Thoracic aorta (tissue), 2 donors: ENCODE measurements around the gene TMEM255A. TPM values are rescaled to one million over a fixed set of nuclear protein-coding genes. Genes with fewer than 3 reads are reported as not detected.

ENCODE experiments used
- ATAC-seq: fragments of 150-250 bp; one replicate; pipeline ENCODE4 v1.8.0; 2017; ENCODE audit warnings: low read depth; ENCODE audit not compliant: insufficient number of reproducible peaks, low FRiP score
- DNase-seq: peaks from one replicate; pipeline ENCODE4 v3.0.0-alpha.2; 2020; ENCODE audit warnings: low spot score
- H3K27ac ChIP-seq, 2 donors: fragments of 200-600 bp; sonication (generic); 1 replicate in 1 of 2; 2 replicates in 1 of 2; pipeline ENCODE4 v1.5.1; 2016; ENCODE audit warnings: mild to moderate bottlenecking in 2 of 2, moderate library complexity in 2 of 2
- H3K27me3 ChIP-seq: fragments of 200-600 bp; sonication (generic); replicated peaks from 2 replicates; pipeline ENCODE4 v1.6.0; 2016; ENCODE audit warnings: mild to moderate bottlenecking; ENCODE audit not compliant: insufficient read depth
- H3K36me3 ChIP-seq: fragments of 200-600 bp; sonication (generic); one replicate; pipeline ENCODE4 v1.5.1; 2016
- H3K4me1 ChIP-seq, 2 donors: fragments of 200-600 bp; sonication (generic); 1 replicate in 1 of 2; 2 replicates in 1 of 2; pipeline versions ENCODE4 v1.5.1 to v1.6.0; 2016; ENCODE audit warnings: low read depth in 2 of 2, mild to moderate bottlenecking in 1 of 2; ENCODE audit not compliant: control insufficient read depth in 1 of 2
- H3K4me3 ChIP-seq: fragments of 200-600 bp; sonication (generic); 2 replicates; pipeline ENCODE4 v1.5.1; 2016; ENCODE audit warnings: mild to moderate bottlenecking
- H3K9me3 ChIP-seq: fragments of 200-600 bp; sonication (generic); 2 replicates; pipeline ENCODE4 v1.5.1; 2016
- total RNA-seq, 2 donors: library from RNA; depleted of rRNA; stranded (reverse); fragments of >200 nt; gene quantifications; one replicate each; pipeline versions ENCODE4 v1.1.0 to v1.2.3, GENCODE V29; 2016
- TF ChIP-seq, protein P1 (sequence below): fragments of 200-600 bp; sonication (generic); IDR thresholded peaks from one replicate; pipeline ENCODE4 v1.5.1; 2019; ENCODE audit warnings: antibody characterized with exemption

The TMEM255A gene
- total RNA-seq, 2 donors from 2014 or later, result 1.1 TPM

- DNase-seq (no peak), ATAC-seq (no peak)
- Histone ChIP-seq H3K27me3 (no peaks in the 10 kb centered on the region), H3K9me3 (no peaks in the 10 kb centered on the region), H3K4me1 (peaks cover 0 to 6% of the 10 kb centered on the region in 2 donors), H3K4me3 (no peak overlapping the region), H3K36me3 (no peaks in the 10 kb centered on the region), H3K27ac (no peak overlapping the region)
- TF ChIP-seq, protein P1, sequence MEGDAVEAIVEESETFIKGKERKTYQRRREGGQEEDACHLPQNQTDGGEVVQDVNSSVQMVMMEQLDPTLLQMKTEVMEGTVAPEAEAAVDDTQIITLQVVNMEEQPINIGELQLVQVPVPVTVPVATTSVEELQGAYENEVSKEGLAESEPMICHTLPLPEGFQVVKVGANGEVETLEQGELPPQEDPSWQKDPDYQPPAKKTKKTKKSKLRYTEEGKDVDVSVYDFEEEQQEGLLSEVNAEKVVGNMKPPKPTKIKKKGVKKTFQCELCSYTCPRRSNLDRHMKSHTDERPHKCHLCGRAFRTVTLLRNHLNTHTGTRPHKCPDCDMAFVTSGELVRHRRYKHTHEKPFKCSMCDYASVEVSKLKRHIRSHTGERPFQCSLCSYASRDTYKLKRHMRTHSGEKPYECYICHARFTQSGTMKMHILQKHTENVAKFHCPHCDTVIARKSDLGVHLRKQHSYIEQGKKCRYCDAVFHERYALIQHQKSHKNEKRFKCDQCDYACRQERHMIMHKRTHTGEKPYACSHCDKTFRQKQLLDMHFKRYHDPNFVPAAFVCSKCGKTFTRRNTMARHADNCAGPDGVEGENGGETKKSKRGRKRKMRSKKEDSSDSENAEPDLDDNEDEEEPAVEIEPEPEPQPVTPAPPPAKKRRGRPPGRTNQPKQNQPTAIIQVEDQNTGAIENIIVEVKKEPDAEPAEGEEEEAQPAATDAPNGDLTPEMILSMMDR, result no peak
These were observed 5.6 kb downstream of the TMEM255A start for GRCh38 chrX:120305531-120306141.

GRCh38 chrX:120304256-120304655, 7.0 kb downstream of the TMEM255A start:
- Histone ChIP-seq H3K9me3 (no peaks in the 10 kb centered on the region), H3K4me3 (no peak overlapping the region), H3K27me3 (no peaks in the 10 kb centered on the region), H3K27ac (no peak overlapping the region), H3K36me3 (no peaks in the 10 kb centered on the region), H3K4me1 (no peaks in the 10 kb centered on the region)
- ATAC-seq (no peak), DNase-seq (no peak)
- TF ChIP-seq, protein P1, result no peak

- no peaks in the 10 kb centered on the region for H3K9me3 ChIP-seq
- TF ChIP-seq, protein P1, result no peak
- H3K4me1 ChIP-seq, result no peaks in the 10 kb centered on the region
- ATAC-seq (no peak), DNase-seq (no peak)
- H3K4me3 ChIP-seq, result no peak overlapping the region
- no peaks in the 10 kb centered on the region for H3K36me3 ChIP-seq
- H3K27ac ChIP-seq, result no peak overlapping the region
- H3K27me3 ChIP-seq, result no peaks in the 10 kb centered on the region
These were observed 8.8 kb downstream of the TMEM255A start for GRCh38 chrX:120302434-120302833.

DNA sequence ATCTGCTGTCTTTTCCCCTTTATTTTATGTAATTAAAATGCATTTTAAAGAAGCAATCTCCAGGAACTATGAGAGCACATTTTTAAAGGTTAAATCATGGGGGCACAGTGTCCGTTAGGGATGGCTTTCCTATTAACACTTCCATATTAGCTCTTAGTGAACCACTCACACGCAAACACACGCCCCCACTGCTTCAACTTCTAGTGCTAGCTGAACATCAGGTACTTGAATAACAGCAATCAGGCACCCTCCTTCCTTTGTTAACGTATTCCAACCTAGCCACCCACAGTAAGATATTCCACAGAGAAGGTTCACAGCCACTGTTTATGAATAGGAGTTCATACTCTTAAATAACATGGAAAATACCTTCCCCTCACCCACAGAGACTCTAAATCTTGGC, 9.3 kb downstream of the TMEM255A start:
- Histone ChIP-seq H3K4me1 (no peaks in the 10 kb centered on the region), H3K4me3 (no peak overlapping the region), H3K36me3 (no peaks in the 10 kb centered on the region), H3K9me3 (no peaks in the 10 kb centered on the region), H3K27ac (no peak overlapping the region), H3K27me3 (no peaks in the 10 kb centered on the region)
- TF ChIP-seq, protein P1, result no peak
- DNase-seq, result no peak
- ATAC-seq, result no peak

DNA sequence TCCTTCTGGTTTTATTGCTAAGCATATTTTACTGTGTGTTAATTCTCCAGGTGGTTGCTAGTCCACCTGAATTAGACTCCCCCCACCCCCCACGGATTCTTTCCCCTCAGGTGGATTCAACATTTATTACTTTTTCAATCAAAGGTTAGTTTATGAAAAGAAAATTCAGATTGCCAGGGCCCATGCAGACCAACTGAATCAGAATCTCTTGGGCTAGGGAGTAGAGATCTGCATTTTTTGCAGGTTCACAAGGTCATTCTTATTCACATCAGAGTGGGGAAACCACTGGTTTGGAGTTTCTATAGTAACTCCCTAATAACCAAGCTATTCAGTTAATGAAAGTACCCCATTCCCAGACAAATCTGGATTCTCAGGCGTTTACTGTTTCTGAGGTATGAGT, 9.8 kb downstream of the TMEM255A start:
- Histone ChIP-seq H3K27ac (no peak overlapping the region), H3K36me3 (no peaks in the 10 kb centered on the region), H3K9me3 (no peaks in the 10 kb centered on the region), H3K27me3 (no peaks in the 10 kb centered on the region), H3K4me3 (no peak overlapping the region), H3K4me1 (no peaks in the 10 kb centered on the region)
- no peak for ATAC-seq
- TF ChIP-seq, protein P1, result no peak
- DNase-seq, result no peak
